ENCODE data around the gene SERPINB12.

The SERPINB12 gene

GRCh38 chr18:63552581-63552980 lies 10.4 kb downstream of the SERPINB12 start:
- FAIRE-seq, result no peak

- FAIRE-seq, result no peak
Observed at GRCh38 chr18:63553081-63553480, 10.9 kb downstream of the SERPINB12 start.

- no peak for FAIRE-seq
Observed at GRCh38 chr18:63559567-63560491, 17.7 kb downstream of the SERPINB12 start.

GRCh38 chr18:63562284-63562683 lies 20.1 kb downstream of the SERPINB12 start:
- FAIRE-seq, result no peak

- FAIRE-seq, result no peak
Observed at GRCh38 chr18:63564021-63564420, 21.9 kb downstream of the SERPINB12 start.

GRCh38 chr18:63564561-63564960 lies 22.4 kb downstream of the SERPINB12 start:
- FAIRE-seq, result no peak

GRCh38 chr18:63567276-63567675 lies 25.1 kb downstream of the SERPINB12 start:
- no peak for FAIRE-seq

- FAIRE-seq, result no peak
Observed at GRCh38 chr18:63567825-63568224, 25.7 kb downstream of the SERPINB12 start.

GRCh38 chr18:63570721-63571120 lies 28.6 kb downstream of the SERPINB12 start:
- FAIRE-seq, result peak; percentile 84

GRCh38 chr18:63575681-63576080 lies 33.5 kb downstream of the SERPINB12 start:
- no peak for FAIRE-seq

- FAIRE-seq, result peak; percentile 78
Observed at GRCh38 chr18:63578357-63578958, 36.3 kb downstream of the SERPINB12 start.

- FAIRE-seq, result no peak
Observed at GRCh38 chr18:63579616-63580015, 37.4 kb downstream of the SERPINB12 start.

GRCh38 chr18:63585988-63586387 lies 43.8 kb downstream of the SERPINB12 start:
- FAIRE-seq, result no peak

GRCh38 chr18:63586431-63586830 lies 44.3 kb downstream of the SERPINB12 start:
- no peak for FAIRE-seq

GRCh38 chr18:63586966-63587365 lies 44.8 kb downstream of the SERPINB12 start, which contains the start of gene SERPINB13:
SERPINB13 (plus strand) TSS chr18:63587343; CDS start chr18:63588668, 1,325 bp downstream.
- FAIRE-seq, result no peak

GRCh38 chr18:63588909-63589308 lies 46.7 kb downstream of the SERPINB12 start:
- FAIRE-seq, result no peak

- no peak for FAIRE-seq
Observed at GRCh38 chr18:63590373-63590772, 48.2 kb downstream of the SERPINB12 start.

- no peak for FAIRE-seq
Observed at GRCh38 chr18:63590966-63591695, 49.0 kb downstream of the SERPINB12 start.

GRCh38 chr18:63591725-63592124 lies 49.6 kb downstream of the SERPINB12 start:
- peak; percentile 35 for FAIRE-seq

- FAIRE-seq, result no peak
Observed at GRCh38 chr18:63592471-63592870, 50.3 kb downstream of the SERPINB12 start.

GRCh38 chr18:63596964-63597363 lies 54.8 kb downstream of the SERPINB12 start:
- no peak for FAIRE-seq

- no peak for FAIRE-seq
Observed at GRCh38 chr18:63603355-63603754, 61.2 kb downstream of the SERPINB12 start.

- no peak for FAIRE-seq
Observed at GRCh38 chr18:63603772-63604171, 61.6 kb downstream of the SERPINB12 start.

Data from endometrium (tissue), 2 donors.